HCT116 (cell line): ENCODE measurements around the gene OR51E2.

Source experiments
- EZH2 ChIP-seq: fragments of 200-600 bp; sonication (generic); IDR thresholded peaks from 2 replicates; pipeline ENCODE4 v1.6.1; 2017; ENCODE audit warnings: antibody characterized with exemption, mixed run types
- POLR2AphosphoS5 ChIP-seq: IDR thresholded peaks from 2 replicates; pipeline ENCODE4 v1.6.1; 2011; ENCODE audit warnings: mild to moderate bottlenecking, low read depth, low read length, moderate library complexity
- YY1 ChIP-seq: IDR thresholded peaks from 2 replicates; pipeline ENCODE4 v1.6.1; 2011; ENCODE audit warnings: low read length, low read depth, moderate library complexity, mild to moderate bottlenecking; ENCODE audit not compliant: insufficient replicate concordance; ENCODE audit errors: extremely low read depth
- TF ChIP-seq, protein P1 (sequence below): IDR thresholded peaks from 2 replicates; pipeline ENCODE4 v1.6.1; 2012
- TF ChIP-seq, protein P2 (sequence below), 3 experiments: fragments of 200-600 bp in 1 of 3; sonication (generic) in 1 of 3; IDR thresholded peaks in 2 of 3; conservative IDR thresholded peaks in 1 of 3; 2 replicates each; pipeline ENCODE4 v1.5.1; 2012 to 2017; ENCODE audit warnings: low read depth in 2 of 3, low read length in 2 of 3, antibody characterized with exemption in 1 of 3, borderline replicate concordance in 1 of 3, control low read depth in 1 of 3, mild to moderate bottlenecking in 1 of 3, mixed read lengths in 1 of 3, mixed run types in 1 of 3, moderate library complexity in 1 of 3; ENCODE audit not compliant: insufficient read depth in 1 of 3
- TF ChIP-seq, protein P3 (sequence below): IDR thresholded peaks from 2 replicates; pipeline ENCODE4 v1.6.1; 2012; ENCODE audit warnings: low read depth

DNA sequence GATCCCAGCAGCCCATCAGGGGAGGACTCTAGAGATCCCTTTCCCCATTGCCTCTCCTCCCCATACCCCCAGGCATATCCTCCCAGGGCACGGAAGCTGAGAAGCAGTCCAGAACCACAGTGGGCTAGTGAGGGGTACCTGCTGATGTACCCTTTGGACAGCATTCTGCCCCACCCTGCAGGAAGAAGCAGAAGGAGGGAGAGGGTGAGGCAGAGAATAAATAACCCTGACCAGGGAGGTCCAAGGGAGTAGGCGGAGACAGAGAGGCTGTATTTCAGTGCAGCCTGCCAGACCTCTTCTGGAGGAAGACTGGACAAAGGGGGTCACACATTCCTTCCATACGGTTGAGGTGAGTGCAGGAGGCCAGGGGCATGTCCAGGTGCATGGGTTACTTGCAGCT, 54.0 kb downstream of the OR51E2 start, which contains the start of gene OR51E1:
- TF ChIP-seq YY1 (no peak), POLR2AphosphoS5 (no peak), EZH2 (no peak)
- TF ChIP-seq, protein P1, sequence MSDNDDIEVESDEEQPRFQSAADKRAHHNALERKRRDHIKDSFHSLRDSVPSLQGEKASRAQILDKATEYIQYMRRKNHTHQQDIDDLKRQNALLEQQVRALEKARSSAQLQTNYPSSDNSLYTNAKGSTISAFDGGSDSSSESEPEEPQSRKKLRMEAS, result no peak
- TF ChIP-seq, protein P2, sequence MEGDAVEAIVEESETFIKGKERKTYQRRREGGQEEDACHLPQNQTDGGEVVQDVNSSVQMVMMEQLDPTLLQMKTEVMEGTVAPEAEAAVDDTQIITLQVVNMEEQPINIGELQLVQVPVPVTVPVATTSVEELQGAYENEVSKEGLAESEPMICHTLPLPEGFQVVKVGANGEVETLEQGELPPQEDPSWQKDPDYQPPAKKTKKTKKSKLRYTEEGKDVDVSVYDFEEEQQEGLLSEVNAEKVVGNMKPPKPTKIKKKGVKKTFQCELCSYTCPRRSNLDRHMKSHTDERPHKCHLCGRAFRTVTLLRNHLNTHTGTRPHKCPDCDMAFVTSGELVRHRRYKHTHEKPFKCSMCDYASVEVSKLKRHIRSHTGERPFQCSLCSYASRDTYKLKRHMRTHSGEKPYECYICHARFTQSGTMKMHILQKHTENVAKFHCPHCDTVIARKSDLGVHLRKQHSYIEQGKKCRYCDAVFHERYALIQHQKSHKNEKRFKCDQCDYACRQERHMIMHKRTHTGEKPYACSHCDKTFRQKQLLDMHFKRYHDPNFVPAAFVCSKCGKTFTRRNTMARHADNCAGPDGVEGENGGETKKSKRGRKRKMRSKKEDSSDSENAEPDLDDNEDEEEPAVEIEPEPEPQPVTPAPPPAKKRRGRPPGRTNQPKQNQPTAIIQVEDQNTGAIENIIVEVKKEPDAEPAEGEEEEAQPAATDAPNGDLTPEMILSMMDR (IDR thresholded peaks at IDR 0.05 in 2 of 3, conservative IDR thresholded peaks at IDR 0.05 in 1 of 3; ENCODE audit: borderline replicate concordance in 1 of 3, insufficient read depth in 1 of 3, low read depth in 2 of 3, low read length in 2 of 3), result no peak
- TF ChIP-seq, protein P3, sequence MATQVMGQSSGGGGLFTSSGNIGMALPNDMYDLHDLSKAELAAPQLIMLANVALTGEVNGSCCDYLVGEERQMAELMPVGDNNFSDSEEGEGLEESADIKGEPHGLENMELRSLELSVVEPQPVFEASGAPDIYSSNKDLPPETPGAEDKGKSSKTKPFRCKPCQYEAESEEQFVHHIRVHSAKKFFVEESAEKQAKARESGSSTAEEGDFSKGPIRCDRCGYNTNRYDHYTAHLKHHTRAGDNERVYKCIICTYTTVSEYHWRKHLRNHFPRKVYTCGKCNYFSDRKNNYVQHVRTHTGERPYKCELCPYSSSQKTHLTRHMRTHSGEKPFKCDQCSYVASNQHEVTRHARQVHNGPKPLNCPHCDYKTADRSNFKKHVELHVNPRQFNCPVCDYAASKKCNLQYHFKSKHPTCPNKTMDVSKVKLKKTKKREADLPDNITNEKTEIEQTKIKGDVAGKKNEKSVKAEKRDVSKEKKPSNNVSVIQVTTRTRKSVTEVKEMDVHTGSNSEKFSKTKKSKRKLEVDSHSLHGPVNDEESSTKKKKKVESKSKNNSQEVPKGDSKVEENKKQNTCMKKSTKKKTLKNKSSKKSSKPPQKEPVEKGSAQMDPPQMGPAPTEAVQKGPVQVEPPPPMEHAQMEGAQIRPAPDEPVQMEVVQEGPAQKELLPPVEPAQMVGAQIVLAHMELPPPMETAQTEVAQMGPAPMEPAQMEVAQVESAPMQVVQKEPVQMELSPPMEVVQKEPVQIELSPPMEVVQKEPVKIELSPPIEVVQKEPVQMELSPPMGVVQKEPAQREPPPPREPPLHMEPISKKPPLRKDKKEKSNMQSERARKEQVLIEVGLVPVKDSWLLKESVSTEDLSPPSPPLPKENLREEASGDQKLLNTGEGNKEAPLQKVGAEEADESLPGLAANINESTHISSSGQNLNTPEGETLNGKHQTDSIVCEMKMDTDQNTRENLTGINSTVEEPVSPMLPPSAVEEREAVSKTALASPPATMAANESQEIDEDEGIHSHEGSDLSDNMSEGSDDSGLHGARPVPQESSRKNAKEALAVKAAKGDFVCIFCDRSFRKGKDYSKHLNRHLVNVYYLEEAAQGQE, result no peak
